Mucosa of stomach (tissue), 1 donor: ENCODE results near the gene NACC2.
"Not testable (repeated sequence)": the region's sequence is repeated elsewhere in the genome, so short reads cannot be mapped to it uniquely, and the experiment has no call there.

Experiments used
- H3K27me3 ChIP-seq: one replicate; pipeline ENCODE4 v1.7.0; 2013; ENCODE audit warnings: mild to moderate bottlenecking, low read length; ENCODE audit not compliant: control insufficient read depth, insufficient read depth
- H3K36me3 ChIP-seq: one replicate; pipeline ENCODE4 v1.7.0; 2013; ENCODE audit warnings: low read length; ENCODE audit not compliant: control insufficient read depth, insufficient read depth
- H3K4me1 ChIP-seq: one replicate; pipeline ENCODE4 v1.7.0; 2013; ENCODE audit warnings: mild to moderate bottlenecking, low read length; ENCODE audit not compliant: control insufficient read depth, insufficient read depth
- H3K4me3 ChIP-seq: one replicate; pipeline ENCODE4 v1.7.0; 2013; ENCODE audit warnings: low read length
- H3K9ac ChIP-seq: one replicate; pipeline ENCODE4 v1.7.0; 2013; ENCODE audit warnings: mild to moderate bottlenecking, low read length, moderate library complexity
- H3K9me3 ChIP-seq: one replicate; pipeline ENCODE4 v1.7.0; 2013; ENCODE audit warnings: mild to moderate bottlenecking, low read length, moderate library complexity; ENCODE audit not compliant: control insufficient read depth
- donor health status: Pancreatic carcinoma.

The NACC2 gene

DNA sequence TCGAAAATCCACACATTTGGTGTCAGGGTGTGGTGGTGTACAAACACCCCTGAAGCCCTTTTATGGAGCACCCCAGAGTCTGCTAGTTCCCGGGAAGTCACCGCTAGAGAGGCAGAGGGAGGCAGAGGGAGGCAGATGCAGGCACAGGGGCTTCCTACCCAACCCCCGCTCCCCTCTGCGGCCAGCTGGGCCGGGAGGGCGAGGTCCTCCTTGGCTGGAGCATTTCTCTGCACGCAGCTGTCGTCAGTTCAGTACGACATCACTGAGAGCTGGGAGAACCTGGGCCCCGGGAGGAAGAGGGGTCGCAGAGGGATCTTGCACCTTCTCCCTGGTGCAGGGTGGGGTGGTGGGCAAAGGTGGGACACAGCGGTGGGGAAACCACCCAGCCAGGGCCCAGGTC, 118.1 kb downstream of the NACC2 start:
- Histone ChIP-seq H3K9me3 (no peaks in the 10 kb centered on the region), H3K9ac (no peak overlapping the region), H3K4me1 (peaks cover 5% of the 10 kb centered on the region), H3K4me3 (no peak overlapping the region), H3K27me3 (peaks cover 6% of the 10 kb centered on the region), H3K36me3 (no peaks in the 10 kb centered on the region)

DNA sequence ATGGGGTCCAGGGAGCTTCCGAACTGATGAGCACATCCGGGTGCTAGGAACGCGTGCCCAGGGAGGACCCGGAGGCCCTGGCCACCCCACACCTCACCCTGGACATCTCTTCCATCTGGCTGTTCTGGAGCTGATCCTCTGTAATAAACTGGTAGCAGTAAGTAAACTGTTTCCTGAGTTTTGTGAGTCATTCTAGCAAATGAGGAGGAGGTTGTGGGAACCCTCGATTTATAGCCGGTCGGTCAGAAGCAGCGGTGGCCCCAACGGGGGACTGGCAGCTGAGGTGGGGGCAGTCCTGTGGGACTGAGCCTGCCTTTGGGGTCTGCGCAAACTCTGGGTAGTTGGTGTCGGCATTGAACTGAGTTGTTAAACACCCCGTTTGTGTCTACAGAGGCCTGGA, 118.6 kb downstream of the NACC2 start:
- Histone ChIP-seq H3K4me3 (no peak overlapping the region), H3K4me1 (peaks cover 5% of the 10 kb centered on the region), H3K36me3 (no peaks in the 10 kb centered on the region), H3K27me3 (peaks cover 6% of the 10 kb centered on the region), H3K9ac (no peak overlapping the region), H3K9me3 (no peaks in the 10 kb centered on the region)

DNA sequence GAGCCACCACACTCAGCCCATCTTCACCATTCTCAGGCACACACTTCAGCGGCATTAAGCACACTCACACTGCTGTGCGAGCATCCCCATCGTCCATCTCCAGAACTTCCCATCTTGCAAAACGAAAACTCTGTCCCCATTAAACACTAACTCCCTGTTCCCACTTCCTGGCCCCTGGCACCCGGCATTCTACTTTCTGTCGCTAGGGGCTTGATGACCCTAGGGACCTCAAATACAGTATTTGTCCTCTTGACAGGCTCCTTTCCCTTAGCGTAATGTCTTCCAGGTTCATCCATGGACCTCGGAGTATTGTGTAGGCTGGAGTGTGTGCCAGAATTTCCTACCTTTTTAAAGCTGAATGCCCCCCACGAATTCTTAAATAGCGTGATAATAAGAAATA, 119.3 kb downstream of the NACC2 start:
- no peak overlapping the region for H3K4me3 ChIP-seq
- H3K4me1 ChIP-seq, result peaks cover 5% of the 10 kb centered on the region
- H3K36me3 ChIP-seq, result no peaks in the 10 kb centered on the region
- H3K27me3 ChIP-seq, result peaks cover 6% of the 10 kb centered on the region
- no peaks in the 10 kb centered on the region for H3K9me3 ChIP-seq
- H3K9ac ChIP-seq, result no peak overlapping the region

DNA sequence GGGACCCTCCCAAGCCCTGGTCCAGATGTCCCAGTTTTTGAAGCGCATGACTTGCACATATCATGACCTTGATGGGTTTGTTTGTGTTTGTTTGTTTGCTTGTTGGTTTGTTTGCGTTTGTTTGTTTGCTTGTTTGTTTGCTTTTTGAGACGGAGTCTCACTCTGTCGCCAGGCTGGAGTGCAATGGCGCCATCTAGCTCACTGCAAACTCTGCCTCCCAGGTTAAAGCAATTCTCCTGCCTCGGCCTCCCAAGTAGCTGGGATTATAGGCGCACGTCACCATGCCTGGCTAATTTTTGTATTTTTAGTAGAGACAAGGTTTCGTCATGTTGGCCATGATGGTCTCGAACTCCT, 120.9 kb downstream of the NACC2 start:
- no peak overlapping the region for H3K4me3 ChIP-seq
- no peaks in the 10 kb centered on the region for H3K9me3 ChIP-seq
- no peaks in the 10 kb centered on the region for H3K27me3 ChIP-seq
- H3K36me3 ChIP-seq, result no peaks in the 10 kb centered on the region
- H3K9ac ChIP-seq, result no peak overlapping the region
- H3K4me1 ChIP-seq, result peaks cover 5% of the 10 kb centered on the region

GRCh38 chr9:135973277-135974219, 121.5 kb downstream of the NACC2 start:
- Histone ChIP-seq H3K27me3 (no peaks in the 10 kb centered on the region), H3K9ac (no peak overlapping the region), H3K36me3 (no peaks in the 10 kb centered on the region), H3K4me1 (no peaks in the 10 kb centered on the region), H3K4me3 (no peak overlapping the region), H3K9me3 (no peaks in the 10 kb centered on the region)

DNA sequence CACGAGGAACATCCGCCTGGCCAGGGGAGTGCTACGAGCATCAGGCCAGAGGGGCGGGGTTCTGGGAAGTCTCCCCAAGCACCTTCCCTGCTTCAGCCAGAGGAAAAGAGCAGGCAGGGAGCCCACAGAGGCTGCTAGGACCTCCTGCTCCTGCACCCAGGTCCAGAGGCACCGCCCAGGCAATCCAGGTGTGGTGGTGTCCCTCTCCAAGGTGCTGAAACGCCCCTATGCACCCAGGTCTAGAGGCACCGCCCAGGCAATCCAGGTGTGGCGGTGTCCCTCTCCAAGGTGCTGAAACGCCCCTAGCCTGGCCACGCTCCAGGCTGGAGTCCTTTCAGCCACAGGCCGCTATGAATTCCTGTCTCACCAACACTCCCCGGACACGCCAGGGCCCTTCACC, 123.2 kb downstream of the NACC2 start:
- H3K27me3 ChIP-seq, result no peaks in the 10 kb centered on the region
- no peaks in the 10 kb centered on the region for H3K4me1 ChIP-seq
- H3K9ac ChIP-seq, result no peak overlapping the region
- no peaks in the 10 kb centered on the region for H3K36me3 ChIP-seq
- no peaks in the 10 kb centered on the region for H3K9me3 ChIP-seq
- no peak overlapping the region for H3K4me3 ChIP-seq

GRCh38 chr9:135971111-135971766, 123.8 kb downstream of the NACC2 start:
- H3K4me3 ChIP-seq, result no peak overlapping the region
- H3K9ac ChIP-seq, result no peak overlapping the region
- H3K27me3 ChIP-seq, result no peaks in the 10 kb centered on the region
- H3K36me3 ChIP-seq, result no peaks in the 10 kb centered on the region
- H3K9me3 ChIP-seq, result no peaks in the 10 kb centered on the region
- H3K4me1 ChIP-seq, result no peaks in the 10 kb centered on the region

GRCh38 chr9:135970128-135970815, 124.8 kb downstream of the NACC2 start:
- H3K4me3 ChIP-seq, result no peak overlapping the region
- H3K36me3 ChIP-seq, result no peaks in the 10 kb centered on the region
- H3K9me3 ChIP-seq, result no peaks in the 10 kb centered on the region
- no peaks in the 10 kb centered on the region for H3K4me1 ChIP-seq
- H3K27me3 ChIP-seq, result no peaks in the 10 kb centered on the region
- H3K9ac ChIP-seq, result no peak overlapping the region

- Histone ChIP-seq H3K27me3 (no peaks in the 10 kb centered on the region), H3K36me3 (no peaks in the 10 kb centered on the region), H3K9me3 (no peaks in the 10 kb centered on the region), H3K9ac (no peak overlapping the region), H3K4me3 (no peak overlapping the region), H3K4me1 (no peaks in the 10 kb centered on the region)
Observed at GRCh38 chr9:135969064-135969683, 125.9 kb downstream of the NACC2 start.

GRCh38 chr9:135968601-135969000, 126.5 kb downstream of the NACC2 start:
- no peaks in the 10 kb centered on the region for H3K36me3 ChIP-seq
- no peaks in the 10 kb centered on the region for H3K27me3 ChIP-seq
- no peaks in the 10 kb centered on the region for H3K9me3 ChIP-seq
- no peak overlapping the region for H3K4me3 ChIP-seq
- no peaks in the 10 kb centered on the region for H3K4me1 ChIP-seq
- H3K9ac ChIP-seq, result no peak overlapping the region

DNA sequence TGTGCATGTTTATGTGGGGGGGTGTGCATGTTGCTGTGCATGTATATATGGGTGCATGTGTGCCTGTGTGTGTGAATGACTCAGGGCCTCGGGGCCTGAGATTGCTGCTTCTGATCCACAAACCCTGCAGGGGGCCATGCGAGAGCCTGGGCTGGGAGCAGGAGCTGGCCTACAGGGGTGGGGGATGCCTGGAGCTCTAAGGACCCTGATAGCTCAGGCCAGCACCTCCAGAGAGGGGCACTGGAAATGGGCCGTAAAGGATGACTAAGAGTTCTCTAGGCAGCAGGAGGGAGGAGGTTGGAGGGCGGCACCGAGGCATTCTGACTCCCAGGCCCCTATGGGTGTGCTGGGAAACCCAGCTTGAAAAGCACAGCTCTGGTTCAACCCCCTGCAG, 127.0 kb downstream of the NACC2 start:
- Histone ChIP-seq H3K4me3 (no peak overlapping the region), H3K36me3 (no peaks in the 10 kb centered on the region), H3K9ac (no peak overlapping the region), H3K4me1 (no peaks in the 10 kb centered on the region), H3K9me3 (no peaks in the 10 kb centered on the region), H3K27me3 (no peaks in the 10 kb centered on the region)

GRCh38 chr9:135966916-135967260, 128.2 kb downstream of the NACC2 start:
- H3K4me3 ChIP-seq, H3K9ac ChIP-seq, H3K27me3 ChIP-seq, H3K36me3 ChIP-seq, H3K4me1 ChIP-seq, H3K9me3 ChIP-seq: not testable (repeated sequence)
